ENCODE data around the gene RPL28.
"Not testable (repeated sequence)": the region's sequence is repeated elsewhere in the genome, so short reads cannot be mapped to it uniquely, and the experiment has no call there.

Gene RPL28

DNA sequence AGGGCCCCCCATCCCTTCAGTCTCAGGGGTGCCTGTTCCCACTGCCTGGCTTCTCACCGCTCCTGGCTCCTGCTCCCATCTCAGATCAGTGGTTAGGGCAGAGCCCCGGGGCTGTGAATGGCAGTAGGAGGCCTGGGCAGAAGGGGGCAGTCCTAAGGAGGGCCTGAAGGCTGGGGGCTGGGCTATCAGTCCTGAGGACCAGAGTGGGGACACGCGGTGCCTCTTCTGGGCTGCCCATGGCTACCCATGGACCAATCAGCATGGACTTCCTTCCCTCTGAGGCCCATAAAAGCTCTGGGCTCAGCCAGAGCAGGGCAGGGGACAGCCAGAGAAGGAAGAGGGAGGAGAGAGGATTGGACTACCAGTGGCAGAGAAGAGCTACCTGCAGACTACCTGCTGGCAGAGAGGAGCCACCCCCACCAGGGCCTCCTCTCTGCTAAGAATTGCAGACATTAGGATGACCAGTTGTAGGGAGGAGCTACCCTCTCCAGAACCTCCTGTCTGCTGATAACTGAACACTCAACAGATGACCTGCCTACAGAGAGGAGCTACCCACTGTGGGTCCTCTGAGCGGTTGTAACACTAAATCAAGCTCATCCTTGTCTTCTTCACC lies 34.0 kb downstream of the RPL28 start:
- no peak overlapping the region for H3K27ac ChIP-seq
- TF ChIP-seq, protein P1, sequence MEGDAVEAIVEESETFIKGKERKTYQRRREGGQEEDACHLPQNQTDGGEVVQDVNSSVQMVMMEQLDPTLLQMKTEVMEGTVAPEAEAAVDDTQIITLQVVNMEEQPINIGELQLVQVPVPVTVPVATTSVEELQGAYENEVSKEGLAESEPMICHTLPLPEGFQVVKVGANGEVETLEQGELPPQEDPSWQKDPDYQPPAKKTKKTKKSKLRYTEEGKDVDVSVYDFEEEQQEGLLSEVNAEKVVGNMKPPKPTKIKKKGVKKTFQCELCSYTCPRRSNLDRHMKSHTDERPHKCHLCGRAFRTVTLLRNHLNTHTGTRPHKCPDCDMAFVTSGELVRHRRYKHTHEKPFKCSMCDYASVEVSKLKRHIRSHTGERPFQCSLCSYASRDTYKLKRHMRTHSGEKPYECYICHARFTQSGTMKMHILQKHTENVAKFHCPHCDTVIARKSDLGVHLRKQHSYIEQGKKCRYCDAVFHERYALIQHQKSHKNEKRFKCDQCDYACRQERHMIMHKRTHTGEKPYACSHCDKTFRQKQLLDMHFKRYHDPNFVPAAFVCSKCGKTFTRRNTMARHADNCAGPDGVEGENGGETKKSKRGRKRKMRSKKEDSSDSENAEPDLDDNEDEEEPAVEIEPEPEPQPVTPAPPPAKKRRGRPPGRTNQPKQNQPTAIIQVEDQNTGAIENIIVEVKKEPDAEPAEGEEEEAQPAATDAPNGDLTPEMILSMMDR (conservative IDR thresholded peaks at IDR 0.05) = no peak

DNA sequence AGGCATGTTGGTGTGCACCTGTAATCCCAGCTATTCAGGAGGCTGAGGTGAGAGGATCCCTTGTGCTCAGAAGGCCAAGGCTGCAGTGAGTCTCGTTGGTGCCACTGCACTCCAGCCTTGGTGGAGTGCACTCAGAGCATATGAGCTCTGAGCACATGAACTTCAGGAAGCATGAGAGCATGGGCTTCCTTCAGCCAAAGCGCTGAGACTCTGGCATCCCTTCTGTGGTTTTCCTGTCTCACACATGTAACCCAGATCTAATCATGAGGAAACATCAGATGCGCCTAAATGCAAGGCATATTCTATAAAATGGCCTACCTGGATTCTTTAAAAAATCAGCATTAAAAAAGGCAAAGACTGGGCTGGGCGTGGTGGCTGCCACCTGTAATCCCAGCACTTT lies 35.5 kb downstream of the RPL28 start:
- H3K27ac ChIP-seq = not testable (repeated sequence)

DNA sequence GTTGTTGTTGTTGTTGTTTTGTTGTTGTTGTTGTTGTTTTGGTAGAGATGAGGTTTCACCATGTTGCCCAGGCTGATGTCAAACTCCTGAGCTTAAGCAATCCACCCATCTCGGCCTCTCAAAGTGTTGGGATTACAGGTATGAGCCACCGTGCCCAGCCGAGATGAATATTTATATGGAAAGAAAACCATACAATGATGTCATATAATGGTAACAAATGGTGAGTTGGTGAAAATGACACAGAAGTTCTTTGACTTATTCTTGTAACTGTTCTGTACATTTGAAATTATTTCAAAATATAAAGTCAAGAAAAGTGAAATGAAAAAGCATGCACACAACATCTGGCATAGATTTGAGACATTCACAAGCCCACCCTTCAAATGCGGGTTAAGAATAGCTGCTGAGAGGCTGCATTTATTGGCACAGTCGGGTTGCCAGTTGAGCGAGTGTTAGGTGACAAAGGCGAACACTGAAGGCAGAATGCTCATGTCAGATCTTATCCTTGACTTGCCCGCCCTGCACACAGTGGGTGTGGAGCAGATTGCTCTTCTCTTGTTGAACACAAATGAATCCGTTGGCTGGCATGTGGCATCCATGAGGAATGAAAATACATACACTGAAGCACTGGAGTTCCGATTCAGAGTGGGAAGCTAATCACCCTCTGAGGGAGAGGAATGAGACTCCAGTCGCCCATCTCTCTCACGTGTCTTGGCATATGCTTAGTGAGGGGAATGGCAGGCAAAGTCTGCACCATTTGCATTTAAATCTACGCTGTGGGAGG lies 37.7 kb downstream of the RPL28 start:
- H3K27ac ChIP-seq = no peak overlapping the region
- TF ChIP-seq, protein P1 (conservative IDR thresholded peaks at IDR 0.05) = no peak

DNA sequence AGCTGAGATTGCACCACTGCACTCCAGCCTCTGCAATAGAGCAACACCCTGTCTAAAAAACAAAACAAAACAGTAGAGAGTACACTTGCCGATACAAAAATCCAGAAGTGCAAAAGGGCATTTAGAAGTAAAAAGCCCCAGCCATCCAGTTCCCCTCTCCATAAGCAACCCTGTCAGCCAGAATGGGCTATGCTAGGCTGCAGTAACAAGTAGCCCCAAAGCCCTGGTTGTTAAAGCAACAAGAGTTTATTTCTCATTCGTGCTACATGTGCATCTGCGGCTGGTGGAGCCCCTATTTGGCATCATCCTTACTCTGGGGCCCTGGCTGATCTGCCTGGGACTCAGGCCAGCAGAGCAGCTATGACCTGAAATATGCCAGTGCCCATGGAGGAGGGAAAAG lies 38.8 kb downstream of the RPL28 start:
- TF ChIP-seq, protein P1 (conservative IDR thresholded peaks at IDR 0.05) = no peak
- no peak overlapping the region for H3K27ac ChIP-seq

DNA sequence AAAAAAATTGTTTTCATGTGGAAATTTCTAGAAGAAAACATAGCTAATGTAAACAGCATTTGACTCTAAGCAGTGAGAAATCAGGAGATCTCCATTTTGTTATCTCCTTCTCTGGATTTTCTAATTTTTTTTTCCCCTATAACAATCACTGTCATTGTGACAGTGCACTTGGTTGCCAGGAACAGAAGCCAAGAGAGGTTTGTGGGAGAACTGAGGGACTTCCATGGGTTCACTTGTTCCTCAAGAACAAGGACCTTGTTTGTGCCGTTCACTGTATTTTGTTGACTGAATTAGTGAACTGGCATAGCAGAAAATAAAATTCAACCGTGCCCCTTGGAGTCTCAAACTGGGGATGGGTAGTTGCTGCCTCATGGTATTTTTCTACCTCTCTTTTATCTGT lies 40.3 kb downstream of the RPL28 start:
- H3K27ac ChIP-seq = no peak overlapping the region
- TF ChIP-seq, protein P1 (conservative IDR thresholded peaks at IDR 0.05) = no peak

DNA sequence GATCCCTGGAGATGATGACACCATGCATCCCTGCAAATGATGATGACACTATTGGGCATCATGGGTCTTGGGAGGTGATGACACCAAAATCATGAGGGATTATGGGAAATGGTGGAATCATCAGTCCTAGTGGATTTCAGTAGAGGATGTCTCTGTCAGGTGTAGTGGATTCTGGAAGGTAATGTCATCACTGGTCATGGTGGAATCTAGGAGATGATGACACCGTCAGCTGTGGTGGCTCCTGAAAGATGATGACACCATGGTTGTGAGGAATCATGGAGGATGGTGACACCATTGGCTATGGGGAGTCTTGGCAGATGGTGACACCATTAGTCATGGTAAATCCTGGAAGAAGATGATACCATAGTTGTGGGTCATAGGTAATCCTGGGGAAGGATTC lies 45.5 kb downstream of the RPL28 start:
- H3K27ac ChIP-seq = no peak overlapping the region
- TF ChIP-seq, protein P1 (conservative IDR thresholded peaks at IDR 0.05) = no peak

DNA sequence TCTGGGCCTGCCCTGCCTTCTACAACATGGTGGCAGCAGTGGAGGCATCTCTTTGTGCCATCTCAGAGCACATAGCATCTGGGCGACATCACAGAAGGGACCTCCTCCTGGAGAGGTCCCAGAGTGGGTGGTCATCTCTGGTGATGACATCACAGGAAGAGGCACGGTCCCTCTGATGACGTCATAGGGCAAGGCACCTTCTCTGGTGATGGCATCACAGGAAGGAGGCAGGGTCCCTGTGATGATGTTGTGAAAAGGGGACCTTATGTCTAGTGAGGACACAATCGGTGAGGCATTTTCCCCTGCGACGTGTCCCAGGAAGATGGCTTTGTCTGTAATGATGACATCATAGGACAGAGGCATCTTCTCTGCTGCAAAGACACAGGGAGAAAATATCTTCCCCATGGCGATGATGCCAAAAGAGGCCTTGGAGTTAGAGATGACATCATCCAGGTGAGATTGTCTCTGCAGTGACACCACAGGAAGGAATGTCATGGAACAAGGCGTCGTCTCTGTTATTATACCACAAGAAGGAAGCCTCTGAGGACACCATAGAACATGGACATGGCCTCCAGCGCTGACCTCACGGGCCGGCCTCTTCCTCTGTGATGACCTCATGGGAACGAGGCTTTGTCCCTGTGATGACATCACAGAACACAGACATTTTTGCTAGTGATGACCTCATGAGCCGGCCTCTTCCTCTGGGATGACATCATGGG lies 46.7 kb downstream of the RPL28 start:
- no peak overlapping the region for H3K27ac ChIP-seq
- TF ChIP-seq, protein P1 (conservative IDR thresholded peaks at IDR 0.05) = no peak

Measured in VCaP (cell line).